ENCODE results near the gene TRIO.

Gene TRIO

DNA sequence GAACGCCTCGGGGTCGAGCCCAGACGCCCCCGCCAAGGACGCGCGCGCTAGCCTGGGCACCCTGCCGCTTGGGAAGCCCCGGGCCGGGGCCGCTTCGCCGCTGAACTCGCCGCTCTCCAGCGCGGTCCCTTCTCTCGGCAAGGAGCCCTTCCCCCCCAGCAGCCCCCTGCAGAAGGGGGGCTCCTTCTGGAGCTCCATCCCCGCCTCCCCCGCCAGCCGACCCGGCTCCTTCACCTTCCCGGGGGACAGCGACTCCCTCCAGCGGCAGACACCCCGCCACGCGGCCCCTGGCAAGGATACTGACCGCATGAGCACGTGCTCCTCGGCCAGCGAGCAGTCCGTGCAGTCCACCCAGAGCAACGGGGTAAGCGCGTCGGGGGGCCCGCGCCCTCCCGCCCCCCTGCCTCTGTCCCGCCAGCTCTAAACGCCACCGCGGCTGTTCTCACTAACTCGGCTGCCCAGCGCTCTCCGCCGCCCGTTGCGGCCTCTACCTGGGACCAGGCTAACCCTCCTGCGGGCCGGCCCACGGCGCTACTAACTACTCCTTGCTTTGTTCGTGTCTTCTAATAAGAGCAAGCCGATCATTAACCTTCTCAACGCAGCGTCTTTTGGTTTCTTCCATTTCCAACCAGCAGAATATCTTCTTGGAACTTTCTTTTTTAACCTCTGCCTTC, 344.9 kb downstream of the TRIO start:
- in situ Hi-C loops (cut with HindIII; ENCODE audit: low sequenced_read_pairs) = no loop called here

DNA sequence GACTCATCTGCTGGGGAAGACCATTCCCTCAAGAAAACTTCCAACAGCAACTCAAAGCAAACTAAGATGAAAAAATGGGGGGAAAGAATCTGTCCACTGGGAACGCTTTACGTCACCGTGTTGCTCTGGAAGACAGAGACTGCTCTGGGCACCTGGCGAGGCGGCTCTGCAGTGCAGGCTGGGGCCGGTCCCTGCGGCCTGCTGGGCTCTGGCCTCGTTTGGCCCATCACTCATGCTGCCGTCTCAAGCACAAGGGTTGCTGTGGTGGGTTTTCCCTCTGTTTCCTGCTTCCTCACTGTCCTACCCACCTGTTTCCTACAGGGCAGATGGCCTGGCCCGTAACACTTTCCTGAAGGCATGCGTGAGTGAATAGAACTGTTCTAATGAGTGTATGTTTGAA, 345.6 kb downstream of the TRIO start:
- in situ Hi-C loops (cut with HindIII; ENCODE audit: low sequenced_read_pairs) = no loop called here

DNA sequence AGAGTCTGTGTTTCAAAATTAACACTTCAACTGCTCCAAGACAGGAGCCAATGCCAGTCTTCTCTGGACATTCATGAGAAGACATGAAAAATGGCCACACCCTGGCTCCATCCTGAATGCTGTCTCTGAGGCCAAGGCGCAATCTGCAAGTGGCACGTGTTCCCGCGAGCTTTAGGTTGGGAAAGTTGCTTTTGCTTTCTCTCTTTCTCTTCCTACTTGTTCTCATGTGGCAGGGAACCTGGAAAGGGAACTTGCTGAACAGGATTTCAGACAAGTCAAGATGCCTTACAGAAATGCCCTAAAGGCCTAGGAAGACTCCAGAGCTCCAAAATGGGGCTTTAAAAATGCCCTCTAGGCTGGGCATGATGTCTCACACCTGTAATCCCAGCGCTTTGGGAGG, 346.5 kb downstream of the TRIO start:
- in situ Hi-C loops (cut with HindIII; ENCODE audit: low sequenced_read_pairs) = no loop called here

DNA sequence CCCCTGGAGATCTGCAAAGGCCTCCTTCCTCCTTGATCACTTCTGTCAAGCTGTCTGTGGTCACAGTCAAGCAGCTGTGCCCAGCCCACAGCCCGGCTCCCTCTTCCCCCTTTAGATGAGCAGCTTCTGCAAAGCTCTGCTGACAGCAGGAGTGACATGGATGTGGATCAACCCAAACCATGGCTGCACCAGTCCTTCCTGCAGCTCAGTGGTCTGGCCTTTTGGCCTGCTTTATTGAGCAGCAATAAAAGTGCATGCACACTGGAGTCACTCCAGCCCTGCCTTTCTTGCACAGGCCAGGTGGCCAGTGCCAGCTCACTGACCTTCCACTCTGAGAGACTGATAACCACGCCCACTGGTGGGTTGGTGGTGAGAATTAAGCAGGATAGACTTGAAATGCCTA, 347.2 kb downstream of the TRIO start:
- in situ Hi-C loops (cut with HindIII; ENCODE audit: low sequenced_read_pairs) = no loop called here

DNA sequence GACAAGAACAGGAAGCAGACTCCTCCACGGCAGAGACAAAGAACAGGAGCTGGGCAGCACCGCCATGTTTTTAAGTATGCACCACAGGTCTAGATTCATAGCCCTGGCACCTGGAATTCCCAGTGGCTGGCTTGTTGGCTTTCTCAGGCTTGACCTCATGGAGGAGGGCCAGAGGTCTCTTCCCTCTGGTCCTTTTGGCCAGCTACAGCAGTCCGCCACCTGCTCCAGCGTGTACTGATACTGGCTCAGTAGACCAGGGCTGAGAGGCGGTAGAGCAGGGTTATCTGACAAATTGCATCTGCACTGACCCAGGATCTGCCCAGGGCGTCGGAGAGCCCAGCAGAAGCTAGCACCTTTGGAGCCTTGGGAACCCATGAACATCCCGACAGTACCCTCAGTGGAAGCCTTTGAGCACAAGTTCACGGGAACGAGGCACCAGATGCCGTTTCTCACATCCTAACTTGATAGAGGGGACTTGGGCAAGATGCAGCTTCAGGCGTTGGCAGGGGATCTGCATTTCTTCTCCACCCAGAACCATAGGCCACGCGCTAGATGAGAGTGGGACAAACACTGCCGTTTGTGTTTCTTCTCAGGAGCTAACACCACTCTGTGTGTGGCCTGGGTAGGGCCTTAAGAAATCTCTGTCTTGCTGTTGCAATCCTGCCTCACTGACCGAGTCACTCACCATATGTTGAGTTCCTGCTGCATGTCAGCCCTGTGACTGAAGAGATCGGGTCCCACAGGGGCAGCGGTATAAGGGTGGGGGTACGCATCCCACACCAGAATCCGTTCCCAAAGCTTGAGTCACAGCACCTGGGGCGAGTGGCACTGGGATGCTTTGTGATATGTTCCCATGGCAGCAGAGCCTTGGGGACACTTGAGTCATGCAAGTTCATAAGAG, 348.1 kb downstream of the TRIO start:
- in situ Hi-C loops (cut with HindIII; ENCODE audit: low sequenced_read_pairs) = no loop called here

DNA sequence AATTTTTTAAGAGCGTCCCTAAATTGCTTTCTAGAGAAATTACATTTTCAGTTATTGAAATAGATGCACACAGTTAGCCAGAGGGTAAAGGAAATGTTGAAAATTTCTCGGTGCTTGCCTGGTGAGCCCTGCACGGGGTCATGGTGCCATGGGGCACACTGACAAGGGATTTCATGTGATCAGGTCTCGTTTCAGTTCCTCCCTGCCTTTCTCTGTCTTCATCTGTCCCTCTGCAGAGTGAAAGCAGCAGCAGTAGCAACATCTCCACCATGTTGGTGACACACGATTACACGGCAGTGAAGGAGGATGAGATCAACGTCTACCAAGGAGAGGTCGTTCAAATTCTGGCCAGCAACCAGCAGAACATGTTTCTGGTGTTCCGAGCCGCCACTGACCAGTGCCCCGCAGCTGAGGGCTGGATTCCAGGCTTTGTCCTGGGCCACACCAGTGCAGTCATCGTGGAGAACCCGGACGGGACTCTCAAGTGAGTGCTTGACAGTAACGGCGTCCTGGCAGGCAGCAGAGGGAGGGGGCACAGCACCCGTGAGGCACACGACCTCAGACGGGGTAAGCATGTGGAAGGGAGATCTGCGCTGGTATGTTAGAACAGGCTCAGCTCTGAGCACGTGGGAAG, 349.3 kb downstream of the TRIO start:
- in situ Hi-C loops (cut with HindIII; ENCODE audit: low sequenced_read_pairs) = no loop called here

DNA sequence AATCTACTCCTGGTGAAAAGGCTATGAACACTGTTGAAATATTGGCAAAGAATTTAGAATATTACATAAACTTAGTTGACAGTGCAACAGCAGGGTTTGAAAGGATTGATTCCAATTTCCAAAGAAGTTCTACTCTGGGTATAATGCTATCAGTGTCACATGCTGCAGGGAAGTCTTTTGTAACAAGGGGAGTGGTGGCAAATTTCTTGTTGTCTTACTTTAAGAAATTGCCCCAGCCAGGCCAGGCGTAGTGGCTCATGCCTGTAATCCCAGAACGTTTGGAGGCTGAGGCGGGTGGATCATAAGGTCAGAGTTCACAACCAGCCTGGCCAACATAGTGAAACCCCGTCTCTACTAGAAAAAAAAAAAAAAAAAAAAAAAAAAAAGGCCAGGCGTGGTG, 352.2 kb downstream of the TRIO start:
- in situ Hi-C loops (cut with HindIII; ENCODE audit: low sequenced_read_pairs) = no loop called here

DNA sequence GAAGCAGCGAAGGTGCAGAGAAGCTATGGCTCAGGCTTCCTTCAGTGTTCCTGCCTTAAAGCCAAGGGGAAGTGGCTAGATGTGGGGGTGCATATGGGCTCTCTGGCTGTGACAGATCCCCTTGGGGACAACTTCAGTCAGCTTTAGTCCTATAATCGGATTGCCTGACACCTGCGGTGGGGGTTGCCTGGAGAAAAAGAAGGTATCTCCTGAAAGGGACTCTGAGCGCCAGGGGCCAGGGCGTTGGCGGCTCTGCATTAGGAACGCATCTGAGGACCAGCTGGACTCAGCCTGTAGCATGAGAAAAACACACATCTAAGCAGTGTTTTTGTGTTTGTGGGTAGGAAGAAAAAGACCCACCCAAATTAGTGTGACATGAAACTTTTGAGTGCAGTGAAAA, 354.2 kb downstream of the TRIO start:
- in situ Hi-C loops (cut with HindIII; ENCODE audit: low sequenced_read_pairs) = no loop called here

DNA sequence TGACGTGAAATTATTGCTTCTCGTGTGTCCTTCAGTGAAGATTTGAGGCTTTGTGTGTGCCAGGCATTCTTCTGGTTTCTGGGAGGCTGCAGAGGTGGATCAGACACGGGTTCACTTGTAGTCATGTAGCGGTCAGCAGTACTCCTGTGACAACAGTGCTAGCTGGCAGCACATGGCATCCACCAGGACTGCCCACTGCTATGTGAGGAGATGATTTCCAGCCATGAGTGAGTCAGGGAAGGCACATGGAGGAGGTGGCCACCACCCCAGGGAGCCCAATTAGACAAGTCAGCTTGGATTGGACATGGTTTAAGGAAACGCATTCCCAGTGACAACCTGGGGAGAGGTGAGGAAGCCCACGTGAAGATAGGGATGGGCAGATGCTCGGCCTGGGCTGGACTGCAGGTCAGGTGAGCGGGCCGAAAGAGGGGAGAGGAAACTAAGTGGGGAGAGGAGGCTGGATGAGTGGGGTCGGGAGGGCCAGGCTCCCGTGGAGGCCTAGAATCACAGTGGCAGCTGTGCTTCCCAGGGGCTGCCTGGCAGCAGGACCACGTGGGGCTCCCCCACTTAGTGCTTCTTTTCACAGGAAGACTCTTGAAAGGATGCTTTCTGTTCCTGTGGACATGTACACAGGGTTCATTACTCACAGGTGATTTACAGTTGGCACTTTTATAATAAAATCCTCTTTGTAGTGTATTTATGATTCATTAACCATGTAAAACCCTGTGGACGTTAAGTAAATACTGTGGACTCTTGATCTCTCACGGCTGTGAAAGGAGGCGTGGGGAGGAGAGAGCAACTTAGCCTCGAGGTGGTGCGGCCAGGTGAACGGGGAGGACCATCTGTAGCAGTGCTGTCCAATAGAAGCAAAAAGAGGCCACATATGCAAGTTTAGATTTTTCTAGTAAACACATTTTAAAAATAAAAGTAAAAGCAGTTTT, 358.5 kb downstream of the TRIO start:
- in situ Hi-C loops (cut with HindIII; ENCODE audit: low sequenced_read_pairs) = no loop called here

DNA sequence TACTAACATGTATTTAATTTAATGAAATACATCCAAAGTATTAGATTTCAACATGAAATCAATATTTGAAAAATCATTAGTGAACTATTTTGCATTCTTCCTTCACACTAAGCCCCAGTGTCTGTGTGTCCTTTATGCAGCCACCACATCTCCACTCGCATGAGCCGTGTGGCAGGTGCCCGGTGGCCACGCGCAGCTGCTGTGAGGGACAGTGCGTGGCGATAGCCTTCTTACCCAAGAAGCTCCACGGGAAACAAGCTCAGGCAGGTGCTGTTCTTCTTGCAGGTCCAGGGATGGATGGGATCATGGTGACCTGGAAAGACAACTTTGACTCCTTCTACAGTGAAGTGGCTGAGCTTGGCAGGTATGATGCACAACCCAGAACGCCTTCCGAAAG, 359.1 kb downstream of the TRIO start:
- in situ Hi-C loops (cut with HindIII; ENCODE audit: low sequenced_read_pairs) = no loop called here

DNA sequence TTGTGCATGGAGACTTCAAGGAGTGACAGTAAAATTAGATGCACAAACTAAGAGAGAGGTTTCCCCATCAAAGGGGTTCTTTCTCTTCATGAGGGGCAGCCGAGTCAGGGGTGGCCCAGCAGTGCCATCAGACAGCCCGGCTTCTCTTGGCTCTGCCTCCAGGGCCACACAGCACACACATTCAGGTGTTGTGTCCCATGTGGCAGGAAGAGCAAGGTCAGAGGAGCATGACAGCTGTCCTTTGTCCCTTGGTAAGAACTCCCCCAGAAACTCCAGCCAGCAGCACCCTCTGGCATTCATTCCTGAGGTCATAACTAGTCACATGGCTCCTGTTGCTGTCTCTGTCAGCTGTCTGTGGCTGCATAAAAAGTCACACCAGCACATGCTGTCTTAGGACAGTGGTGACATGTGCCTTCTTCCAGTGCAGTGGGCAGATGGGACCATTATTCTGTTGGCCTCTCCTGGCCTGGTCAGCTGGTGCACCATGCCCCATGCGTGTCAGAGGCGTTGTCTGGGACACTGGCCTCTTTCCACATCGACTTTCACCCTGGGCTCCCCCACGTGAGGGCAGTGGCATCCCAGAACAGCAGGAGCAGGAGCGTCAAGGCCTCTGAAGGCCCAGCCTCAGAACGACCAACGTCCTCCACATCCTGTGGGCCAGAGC, 360.0 kb downstream of the TRIO start:
- in situ Hi-C loops (cut with HindIII; ENCODE audit: low sequenced_read_pairs) = no loop called here

DNA sequence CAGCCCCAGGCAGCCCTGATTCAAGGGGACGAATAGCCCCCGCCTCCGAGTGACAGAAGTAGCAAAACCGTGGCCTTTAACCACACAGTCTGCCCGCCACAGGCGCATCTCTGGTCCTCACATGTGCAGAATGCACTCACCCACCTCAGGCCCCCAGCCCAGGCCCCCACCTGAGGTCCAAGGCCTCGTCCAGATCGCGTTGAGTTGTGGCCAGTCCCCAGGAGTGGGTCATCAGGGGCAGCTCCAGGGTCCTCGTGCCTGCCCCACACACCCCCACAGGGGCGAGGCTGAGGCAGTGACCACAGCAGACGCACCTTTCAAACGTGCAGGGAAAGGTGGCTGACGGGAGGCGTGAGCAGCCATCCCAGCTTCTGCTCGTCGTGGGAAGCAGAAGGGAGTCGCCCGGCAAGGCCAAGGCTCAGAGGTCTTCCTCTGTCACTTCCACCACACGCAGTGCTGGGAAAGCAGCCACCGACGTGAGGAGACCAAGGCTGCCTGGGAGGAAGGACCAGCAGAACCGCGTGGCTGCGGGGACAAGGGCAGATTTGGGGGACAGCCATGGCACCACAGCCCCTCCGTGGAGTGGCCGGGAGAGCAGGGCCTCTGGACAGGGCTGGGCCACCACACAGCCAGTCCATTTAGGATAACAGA, 360.7 kb downstream of the TRIO start:
- in situ Hi-C loops (cut with HindIII; ENCODE audit: low sequenced_read_pairs) = no loop called here

DNA sequence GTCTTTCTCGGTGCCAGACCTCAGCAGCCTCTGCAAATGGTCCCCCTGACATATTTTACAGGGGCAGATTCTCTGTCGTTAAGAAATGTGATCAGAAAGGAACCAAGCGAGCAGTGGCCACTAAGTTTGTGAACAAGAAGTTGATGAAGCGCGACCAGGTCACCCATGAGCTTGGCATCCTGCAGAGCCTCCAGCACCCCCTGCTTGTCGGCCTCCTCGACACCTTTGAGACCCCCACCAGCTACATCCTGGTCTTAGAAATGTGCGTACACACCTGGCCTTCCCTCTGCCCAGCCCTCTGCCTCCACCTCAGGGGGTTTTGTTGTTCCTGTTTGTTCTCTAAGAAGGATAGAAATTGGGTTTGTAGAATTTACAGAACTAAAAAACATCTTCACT, 361.2 kb downstream of the TRIO start:
- in situ Hi-C loops (cut with HindIII; ENCODE audit: low sequenced_read_pairs) = no loop called here

DNA sequence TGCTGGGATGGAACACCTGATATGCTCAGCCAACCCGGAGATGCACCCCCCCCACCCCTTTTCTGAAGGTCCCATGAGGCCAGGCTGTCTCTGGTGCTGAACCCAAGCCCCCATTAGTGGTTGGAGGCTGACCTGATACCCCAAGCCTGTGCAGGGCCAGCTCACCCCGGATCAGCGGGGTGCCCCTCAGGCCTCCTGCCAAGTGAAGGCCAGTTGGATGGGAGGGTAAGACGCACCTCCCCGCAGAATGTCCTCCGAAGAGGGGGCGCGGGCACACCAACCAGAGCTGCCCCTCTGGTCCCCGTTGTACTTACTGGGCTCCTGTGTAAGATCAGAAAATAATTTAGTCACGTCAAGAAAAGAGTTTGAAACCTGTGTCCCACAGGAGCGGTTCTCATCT, 361.7 kb downstream of the TRIO start:
- in situ Hi-C loops (cut with HindIII; ENCODE audit: low sequenced_read_pairs) = no loop called here

DNA sequence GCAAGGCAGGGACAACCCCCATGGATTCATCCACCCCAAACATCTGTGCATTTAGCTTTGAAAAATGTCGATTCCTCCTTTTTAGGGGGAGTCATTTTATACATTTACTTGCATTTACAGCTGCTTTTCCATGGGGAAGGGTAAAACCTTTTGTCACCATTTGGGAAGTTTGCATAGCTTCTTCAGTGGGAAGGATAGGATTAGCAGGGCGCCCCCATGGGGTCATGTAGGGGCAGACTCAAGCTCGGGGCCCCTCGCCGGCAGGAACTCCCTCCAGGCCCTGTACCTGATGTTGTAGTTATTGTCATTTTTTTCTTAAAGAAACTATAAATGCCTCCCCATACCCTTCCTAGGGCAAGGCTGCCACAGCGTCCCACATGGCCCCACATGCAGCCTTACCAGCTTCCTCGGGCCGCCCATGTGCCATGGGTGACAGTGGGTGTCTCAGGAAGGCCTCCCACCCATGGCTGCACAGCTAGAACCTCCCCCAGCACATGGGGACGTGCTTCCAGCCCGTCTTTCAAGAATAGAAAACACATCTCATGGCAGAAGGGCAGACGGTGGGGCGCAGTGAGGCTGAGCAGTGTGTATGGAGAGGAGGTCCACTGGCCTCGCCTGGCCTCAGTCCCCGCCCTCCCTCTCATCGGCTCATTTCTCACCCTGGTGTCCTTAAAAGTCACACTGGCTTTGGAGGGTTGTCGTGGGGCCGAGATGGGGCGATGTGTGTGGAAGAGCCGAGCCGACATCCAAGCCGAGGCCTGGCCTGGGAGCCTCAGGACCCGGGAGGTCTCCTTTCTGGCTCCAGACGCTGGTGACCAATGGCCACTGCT, 362.4 kb downstream of the TRIO start:
- in situ Hi-C loops (cut with HindIII; ENCODE audit: low sequenced_read_pairs) = no loop called here

DNA sequence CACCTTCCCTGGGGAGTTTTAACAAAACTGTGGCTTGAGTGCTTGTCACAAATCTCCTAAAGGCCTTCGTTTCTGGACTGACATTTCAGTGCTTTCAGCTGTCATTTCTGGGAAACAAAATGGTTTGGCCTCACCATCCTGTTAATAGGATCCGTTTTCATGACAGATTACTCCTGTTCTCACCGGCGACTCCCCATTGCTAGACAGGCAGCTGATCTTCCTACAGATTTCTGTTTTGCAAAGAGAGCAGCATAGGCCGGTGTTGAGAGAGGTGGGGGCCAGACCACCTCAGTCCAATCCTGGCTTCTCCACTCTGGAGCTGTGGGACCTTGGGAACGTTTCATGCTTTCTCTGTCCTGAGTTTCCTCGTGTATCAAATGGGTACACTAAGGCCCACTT, 363.0 kb downstream of the TRIO start:
- in situ Hi-C loops (cut with HindIII; ENCODE audit: low sequenced_read_pairs) = no loop called here

DNA sequence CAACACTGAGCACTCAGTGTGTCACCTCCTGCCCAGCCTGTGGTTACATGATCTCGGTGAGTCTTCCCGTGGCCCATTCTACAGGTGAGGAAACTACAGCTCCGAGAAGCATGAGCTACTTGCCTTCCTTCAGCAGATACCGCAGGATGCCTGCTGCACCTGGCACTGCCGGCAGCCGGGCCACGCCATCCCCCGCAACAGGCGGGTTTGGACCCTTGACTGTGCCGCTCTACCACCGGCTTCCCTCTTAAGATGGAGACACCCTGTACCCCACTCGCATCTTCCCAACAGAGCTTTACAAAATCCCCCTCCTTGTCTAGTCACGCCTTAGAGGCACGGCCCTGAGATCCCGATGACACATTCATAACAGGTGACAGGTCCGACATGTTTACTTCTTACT, 363.5 kb downstream of the TRIO start:
- in situ Hi-C loops (cut with HindIII; ENCODE audit: low sequenced_read_pairs) = no loop called here

DNA sequence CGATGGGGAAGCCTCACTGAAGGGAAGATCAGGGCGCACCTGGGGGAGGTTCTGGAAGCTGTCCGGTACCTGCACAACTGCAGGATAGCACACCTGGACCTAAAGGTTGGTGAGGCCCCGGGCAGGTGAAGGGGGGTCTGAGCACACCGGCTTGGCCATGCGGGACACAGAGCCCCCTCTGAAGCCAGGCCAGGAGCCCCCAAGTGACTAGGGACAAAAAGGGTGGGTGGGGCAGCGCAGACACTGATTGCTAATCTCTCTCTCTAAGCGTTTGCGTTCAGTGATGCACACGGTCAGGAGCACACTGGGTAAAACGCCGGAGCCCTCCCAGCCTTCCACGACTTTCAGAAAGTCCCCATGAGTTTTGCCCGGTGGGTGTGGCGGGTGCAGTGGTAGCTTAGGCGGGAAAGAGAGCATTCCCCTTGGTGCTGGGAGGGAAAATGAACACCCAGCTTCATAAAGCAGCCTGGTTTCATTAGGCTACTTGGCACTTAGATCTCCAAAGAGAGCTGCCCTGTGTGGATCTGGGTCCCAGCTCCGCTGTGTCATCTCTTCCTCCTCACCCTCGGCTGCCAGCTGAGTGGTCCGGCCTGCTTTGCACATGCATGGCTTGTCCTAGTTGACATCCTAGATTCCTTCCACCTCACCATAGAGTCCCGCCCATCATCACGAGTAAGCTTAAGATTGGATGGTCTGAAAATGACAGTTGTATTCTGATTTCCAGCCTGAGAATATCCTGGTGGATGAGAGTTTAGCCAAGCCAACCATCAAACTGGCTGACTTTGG, 364.2 kb downstream of the TRIO start:
- in situ Hi-C loops (cut with HindIII; ENCODE audit: low sequenced_read_pairs) = no loop called here

Measured in endothelial cell of hepatic sinusoid (primary cell).